HCT116 (cell line): ENCODE measurements around the gene APOC1. TPM values are rescaled to one million over a fixed set of nuclear protein-coding genes. Genes with fewer than 3 reads are reported as not detected.
"Not testable (repeated sequence)": the region's sequence is repeated elsewhere in the genome, so short reads cannot be mapped to it uniquely, and the experiment has no call there.

ENCODE experiments used
- ATAC-seq: fragments of 200-7000 bp; cut with Tn5 transposase; 2 replicates; pipeline ENCODE4 v1.9.1; 2020; ENCODE audit warnings: mild to moderate bottlenecking, moderate library complexity
- BruUV-seq: library from RNA; stranded (reverse); fragments of 400-500 nt; replicated peaks from 2 replicates; lab custom pipeline; 2021; lab: Mats Ljungman, UMichigan
- CTCF ChIA-PET: fragments of 300-600 bp; sonication (Branson Sonifier 250); formaldehyde crosslinking; loops from one replicate; lab custom pipeline; 2021; ENCODE audit warnings: antibody characterized with exemption; lab: Charles Lee
- POLR2A ChIA-PET: fragments of 300-600, 350-600 bp; sonication (Branson Sonifier 250); formaldehyde crosslinking; loops from one replicate; lab custom pipeline; 2021; ENCODE audit warnings: antibody characterized with exemption; lab: Charles Lee
- RAD21 ChIA-PET, 2 experiments: fragments of 300-600 bp; sonication (Branson Sonifier 250); formaldehyde crosslinking; loops; one replicate each; lab custom pipeline; 2023; ENCODE audit warnings: low total read pairs in 2 of 2; ENCODE audit not compliant: uncharacterized antibody in 2 of 2, unreplicated experiment in 2 of 2, low non-redundant PET in 1 of 2; lab: Charles Lee
- DNase-seq: peaks from one replicate; pipeline ENCODE4 v3.0.0-alpha.2; 2010; ENCODE audit warnings: low read depth, low spot score
- H2AFZ ChIP-seq: fragments of 200-600 bp; shearing (Covaris generic), sonication (generic); 2 replicates; pipeline ENCODE4 v1.6.1; 2017; ENCODE audit warnings: low read depth, mixed run types, mixed read lengths, antibody characterized with exemption, low read length; ENCODE audit not compliant: poor library complexity, severe bottlenecking
- H3K27ac ChIP-seq: 2 replicates; pipeline ENCODE4 v1.5.1; 2012; ENCODE audit warnings: low read depth, low read length
- H3K27me3 ChIP-seq: fragments of 200-600 bp; sonication (generic); 2 replicates; pipeline ENCODE4 v1.6.1; 2016; ENCODE audit warnings: mixed run types, low read length, mixed read lengths; ENCODE audit not compliant: insufficient read depth
- H3K36me3 ChIP-seq, 2 experiments: fragments of 200-500 bp in 1 of 2; fragments of 200-600 bp in 1 of 2; sonication (Bioruptor generic) in 1 of 2; sonication (generic) in 1 of 2; 2 replicates each; pipeline versions ENCODE4 v1.5.1 to v1.6.1; 2014 to 2016; ENCODE audit warnings: low read length in 2 of 2, inconsistent platforms in 1 of 2, mixed read lengths in 1 of 2, mixed run types in 1 of 2; ENCODE audit not compliant: insufficient read depth in 2 of 2, control insufficient read depth in 1 of 2
- H3K4me1 ChIP-seq, 2 experiments: fragments of 200-600 bp in 1 of 2; sonication (generic) in 1 of 2; 2 replicates each; pipeline versions ENCODE4 v1.5.1 to v1.6.1; 2012 to 2017; ENCODE audit warnings: low read length in 2 of 2, inconsistent platforms in 1 of 2, mild to moderate bottlenecking in 1 of 2, mixed read lengths in 1 of 2, mixed run types in 1 of 2, moderate library complexity in 1 of 2; ENCODE audit not compliant: insufficient read depth in 2 of 2, control insufficient read depth in 1 of 2
- H3K4me2 ChIP-seq: fragments of 200-600 bp; sonication (generic); 2 replicates; pipeline ENCODE4 v1.6.1; 2017; ENCODE audit warnings: mixed run types, low read length, mixed read lengths
- H3K4me3 ChIP-seq, 2 experiments: fragments of 200-600 bp in 1 of 2; sonication (generic) in 1 of 2; replicated peaks in 1 of 2; 2 replicates each; pipeline ENCODE4 v1.5.1; 2011 to 2016; ENCODE audit warnings: low read length in 2 of 2, control low read depth in 1 of 2, low read depth in 1 of 2, mild to moderate bottlenecking in 1 of 2, mixed read lengths in 1 of 2, mixed run types in 1 of 2
- H3K79me2 ChIP-seq: fragments of 200-600 bp; sonication (generic); 2 replicates; pipeline ENCODE4 v1.6.1; 2017; ENCODE audit warnings: mild to moderate bottlenecking, mixed run types, low read length, moderate library complexity, mixed read lengths; ENCODE audit not compliant: insufficient read depth
- H3K9ac ChIP-seq: fragments of 200-600 bp; sonication (generic); 2 replicates; pipeline ENCODE4 v1.6.1; 2016; ENCODE audit warnings: low read length, mixed read lengths
- H3K9me2 ChIP-seq: fragments of 200-600 bp; sonication (generic), shearing (Covaris generic); 2 replicates; pipeline ENCODE4 v1.6.1; 2017; ENCODE audit warnings: mixed run types, mild to moderate bottlenecking, moderate library complexity; ENCODE audit not compliant: insufficient read depth
- H3K9me3 ChIP-seq, 2 experiments: fragments of 200-500 bp in 1 of 2; fragments of 200-600 bp in 1 of 2; sonication (Bioruptor generic) in 1 of 2; sonication (generic) in 1 of 2; 2 replicates each; pipeline ENCODE4 v1.6.1; 2014 to 2017; ENCODE audit warnings: low read length in 2 of 2, mixed read lengths in 2 of 2, inconsistent platforms in 1 of 2, low read depth in 1 of 2, mild to moderate bottlenecking in 1 of 2, mixed run types in 1 of 2, moderate library complexity in 1 of 2; ENCODE audit not compliant: control insufficient read depth in 1 of 2, insufficient read depth in 1 of 2
- H4K20me1 ChIP-seq: fragments of 200-600 bp; sonication (generic), shearing (Covaris generic); 2 replicates; pipeline ENCODE4 v1.6.1; 2017; ENCODE audit warnings: mixed run types, mild to moderate bottlenecking, moderate library complexity; ENCODE audit not compliant: insufficient read depth
- CEBPB ChIP-seq: IDR thresholded peaks from 2 replicates; pipeline ENCODE4 v1.6.1; 2012; ENCODE audit warnings: low read depth
- EGR1 ChIP-seq: IDR thresholded peaks from 2 replicates; pipeline ENCODE4 v1.6.1; 2012; ENCODE audit warnings: low read depth
- ELF1 ChIP-seq: IDR thresholded peaks from 2 replicates; pipeline ENCODE4 v1.6.1; 2012; ENCODE audit warnings: low read depth, borderline replicate concordance
- EZH2 ChIP-seq: fragments of 200-600 bp; sonication (generic); IDR thresholded peaks from 2 replicates; pipeline ENCODE4 v1.6.1; 2017; ENCODE audit warnings: antibody characterized with exemption, mixed run types
- EZH2phosphoT487 ChIP-seq: fragments of 200-600 bp; IDR thresholded peaks from 2 replicates; pipeline ENCODE4 v1.6.1; 2018; ENCODE audit warnings: antibody characterized with exemption, borderline replicate concordance
- JUND ChIP-seq: IDR thresholded peaks from 2 replicates; pipeline ENCODE4 v1.6.1; 2012
- MAX ChIP-seq: IDR thresholded peaks from 2 replicates; pipeline ENCODE4 v1.6.1; 2012
- POLR2AphosphoS5 ChIP-seq: IDR thresholded peaks from 2 replicates; pipeline ENCODE4 v1.6.1; 2011; ENCODE audit warnings: mild to moderate bottlenecking, low read depth, low read length, moderate library complexity
- RAD21 ChIP-seq: IDR thresholded peaks from 2 replicates; pipeline ENCODE4 v1.6.1; 2012; ENCODE audit warnings: low read depth, mild to moderate bottlenecking
- REST ChIP-seq: IDR thresholded peaks from 2 replicates; pipeline ENCODE4 v1.6.1; 2012; ENCODE audit warnings: low read depth
- TCF7L2 ChIP-seq: IDR thresholded peaks from 2 replicates; pipeline ENCODE4 v1.7.0; 2011; ENCODE audit warnings: borderline replicate concordance, inconsistent platforms; ENCODE audit not compliant: insufficient read depth, insufficient read length; ENCODE audit errors: extremely low read depth
- YY1 ChIP-seq: IDR thresholded peaks from 2 replicates; pipeline ENCODE4 v1.6.1; 2011; ENCODE audit warnings: low read length, low read depth, moderate library complexity, mild to moderate bottlenecking; ENCODE audit not compliant: insufficient replicate concordance; ENCODE audit errors: extremely low read depth
- ZFX ChIP-seq: fragments of 450-650 bp; IDR thresholded peaks from 2 replicates; pipeline ENCODE4 v1.6.1; 2017
- intact Hi-C: fragments of 100-400 bp; cut with micrococcal nuclease; formaldehyde crosslinking; loops from 2 replicates; pipeline ENCODE4 v1.10.0; 2022
- total RNA-seq: library from RNA; stranded (reverse); gene quantifications from one replicate; pipeline ENCODE4 v1.2.1, GENCODE V29; 2021; ENCODE audit not compliant: unreplicated experiment

Gene APOC1
- total RNA-seq, 1 experiment from 2014 or later, result 5.1 TPM

GRCh38 chr19:44926245-44927077 lies 12.1 kb downstream of the APOC1 start:
- CTCF ChIA-PET, H3K27ac ChIP-seq, H3K36me3 ChIP-seq, BruUV-seq, intact Hi-C loops, H3K79me2 ChIP-seq, H3K9me2 ChIP-seq, DNase-seq, H3K27me3 ChIP-seq, H3K4me3 ChIP-seq, H4K20me1 ChIP-seq, H3K9me3 ChIP-seq: not testable (repeated sequence)
- peak; percentile 46 for ATAC-seq
- H3K4me2 ChIP-seq, result peak overlapping the region; percentile 60
- ChIA-PET RAD21 (interaction anchor here in 1 of 2 experiments (0.6 kb wide), 1 partner anchor 26 kb away, joined by 3 read pairs; no protein-coding TSS in a partner anchor), POLR2A (interaction anchor here (0.5 kb wide), 1 partner anchor 1260 kb away, joined by 3 read pairs; no protein-coding TSS in a partner anchor)
- H2AFZ ChIP-seq, result peak overlapping the region; percentile 85
- H3K9ac ChIP-seq, result 0 out of 2 replicates have a peak overlapping the region, but pooled peaks have one; percentile 8
- H3K4me1 ChIP-seq, result peaks cover 0 to 14% of the 10 kb centered on the region in 2 experiments; a peak in 3 of 4 replicates

GRCh38 chr19:44927746-44928145 lies 13.3 kb downstream of the APOC1 start:
- H3K27me3 ChIP-seq, result no peaks in the 10 kb centered on the region
- no peaks in the 10 kb centered on the region for H3K9me2 ChIP-seq
- BruUV-seq, result no TSS peak
- ChIA-PET RAD21 (no interaction called here), POLR2A (no interaction called here), CTCF (no interaction called here)
- 0 out of 2 replicates have a peak overlapping the region, but pooled peaks have one; percentile 8 for H3K9ac ChIP-seq
- no peaks in the 10 kb centered on the region for H3K79me2 ChIP-seq
- no peak for ATAC-seq
- no peaks in the 10 kb centered on the region for H4K20me1 ChIP-seq
- no peak overlapping the region for H3K27ac ChIP-seq
- H3K4me3 ChIP-seq, result no peak overlapping the region
- intact Hi-C loops, result no loop called here
- no peak for DNase-seq
- no peaks in the 10 kb centered on the region for H3K9me3 ChIP-seq
- H3K36me3 ChIP-seq, result no peaks in the 10 kb centered on the region
- peak overlapping the region; percentile 41 for H2AFZ ChIP-seq
- H3K4me1 ChIP-seq, result peaks cover 0 to 14% of the 10 kb centered on the region in 2 experiments; a peak in 3 of 4 replicates
- peak overlapping the region; percentile 60; the same call in 1 of the 2 replicates for H3K4me2 ChIP-seq
- TF ChIP-seq EZH2phosphoT487 (no peak), ZFX (no peak), CEBPB (no peak), YY1 (no peak), RAD21 (no peak), REST (no peak), JUND (no peak), TCF7L2 (no peak), POLR2AphosphoS5 (no peak), EGR1 (no peak), MAX (no peak), ELF1 (no peak), EZH2 (no peak)
